Uterus (tissue), 4 donors: ENCODE measurements around the gene MISFA. TPM values are rescaled to one million over a fixed set of nuclear protein-coding genes. Genes with fewer than 3 reads are reported as not detected.

Experiments
- DNase-seq, 2 donors: peaks; one replicate each; pipeline ENCODE4 v3.0.0-alpha.2; 2019 to 2020
- H3K27ac ChIP-seq, 2 donors: fragments of 200-600 bp; sonication (generic); 1 replicate in 1 of 2; 2 replicates in 1 of 2; pipeline ENCODE4 v1.5.1; 2016 to 2018
- H3K27me3 ChIP-seq, 2 donors: fragments of 200-600 bp; sonication (generic); one replicate each; pipeline ENCODE4 v1.5.1; 2018 to 2019; ENCODE audit warnings: control low read depth in 1 of 2
- H3K36me3 ChIP-seq, 2 donors: fragments of 200-600 bp; sonication (generic); one replicate each; pipeline ENCODE4 v1.5.1; 2019; ENCODE audit warnings: control low read depth in 1 of 2
- H3K4me1 ChIP-seq, 2 donors: fragments of 200-600 bp; sonication (generic); one replicate each; pipeline ENCODE4 v1.5.1; 2018 to 2019; ENCODE audit warnings: control low read depth in 1 of 2
- H3K4me3 ChIP-seq, 2 donors: fragments of 200-600 bp; sonication (generic); 1 replicate in 1 of 2; 2 replicates in 1 of 2; pipeline ENCODE4 v1.5.1; 2018 to 2019; ENCODE audit warnings: mild to moderate bottlenecking in 1 of 2
- H3K9me3 ChIP-seq, 2 donors: fragments of 200-600 bp; sonication (generic); one replicate each; pipeline ENCODE4 v1.5.1; 2019; ENCODE audit warnings: control low read depth in 1 of 2
- CTCF ChIP-seq, 4 experiments: fragments of 200-600 bp in 2 of 4; fragments of 450-650 bp in 2 of 4; sonication (generic) in 2 of 4; IDR thresholded peaks; one replicate each; pipeline ENCODE4 v1.5.1; 2016 to 2019; ENCODE audit warnings: antibody characterized with exemption in 4 of 4, mild to moderate bottlenecking in 2 of 4, moderate library complexity in 1 of 4
- POLR2A ChIP-seq, 2 donors: fragments of 450-650 bp; IDR thresholded peaks; one replicate each; pipeline ENCODE4 v1.6.1; 2016; ENCODE audit warnings: antibody characterized with exemption in 2 of 2, mild to moderate bottlenecking in 1 of 2, moderate library complexity in 1 of 2
- intact Hi-C: fragments of 100-400 bp; cut with DNase I; formaldehyde crosslinking; loops from one replicate; pipeline ENCODE4 v1.15.1; 2023; ENCODE audit warnings: low total_unique reads
- total RNA-seq, 4 donors: library from RNA; depleted of rRNA in 3 of 4; stranded (reverse); fragments of >200 nt in 3 of 4; gene quantifications; one replicate each; pipeline versions ENCODE4 v1.1.0 to v1.2.4, GENCODE V29; 2014 to 2023
- donor health status: DM: yes; HTN: yes; CAD: no.

MISFA gene
- total RNA-seq, 4 donors from 2014 or later = 5.6 TPM; not detected in 3

- Histone ChIP-seq H3K4me1 (no peaks in the 10 kb centered on the region), H3K9me3 (no peaks in the 10 kb centered on the region), H3K4me3 (no peak overlapping the region), H3K27me3 (no peaks in the 10 kb centered on the region), H3K36me3 (no peaks in the 10 kb centered on the region), H3K27ac (no peak overlapping the region)
- no peak for DNase-seq
- intact Hi-C loops = no loop called here
- peak in 3 of 4 experiments; percentile 10 to 17 (median 14) for TF ChIP-seq CTCF (IDR thresholded peaks at IDR 0.05)
- TF ChIP-seq POLR2A (IDR thresholded peaks at IDR 0.05) = no peak
Measured at GRCh38 chr11:18650859-18651557, 51.4 kb downstream of the MISFA start.

Other genes starting within 250 kb of the MISFA start
- 100 to 1,000 TPM; 147 to 249 (median 182) TPM for gene LDHA, start 205.2 kb upstream of the MISFA start, total RNA-seq
- gene LDHC, start 187.5 kb upstream of the MISFA start, total RNA-seq = not detected
- under 1 TPM in 2 of 4 donors, not detected in 2; 0.24 to 0.28 TPM for gene LDHAL6A, start 143.9 kb upstream of the MISFA start, total RNA-seq
- gene TSG101, start 72.8 kb upstream of the MISFA start, total RNA-seq = 10 to 100 TPM; 37.2 to 97.7 (median 82.0) TPM
- gene UEVLD, start 11.1 kb upstream of the MISFA start, total RNA-seq = 10 to 100 TPM; 11.8 to 37.3 (median 28.0) TPM
- 10 to 100 TPM; 12.6 to 32.8 (median 23.2) TPM for gene SPTY2D1, start 34.6 kb downstream of the MISFA start, total RNA-seq
- gene TMEM86A, start 99.0 kb downstream of the MISFA start, total RNA-seq = 1 to 10 TPM; 1.3 to 3.9 (median 3.3) TPM
- gene IGSF22, start 126.4 kb downstream of the MISFA start, total RNA-seq = 1 to 10 TPM in 1 of 4 donors, not detected in 3; 1.0 TPM
- 1 to 10 TPM in 2 of 4 donors, under 1 TPM in 2; under 0.01 to 3.2 (median 0.79) TPM for gene PTPN5, start 192.0 kb downstream of the MISFA start, total RNA-seq